HepG2 (cell line): ENCODE results near the gene LRRC8E.

Experiments used
- FOXA3 ChIP-seq: IDR thresholded peaks from 2 replicates; pipeline ENCODE4 v1.6.1; 2016; ENCODE audit warnings: missing genetic modification reagents, missing compliant biosample characterization
- SKI ChIP-seq: fragments of 450-650 bp; IDR thresholded peaks from one replicate; pipeline ENCODE4 v1.6.1; 2018; ENCODE audit warnings: mild to moderate bottlenecking; ENCODE audit not compliant: partially characterized antibody

DNA sequence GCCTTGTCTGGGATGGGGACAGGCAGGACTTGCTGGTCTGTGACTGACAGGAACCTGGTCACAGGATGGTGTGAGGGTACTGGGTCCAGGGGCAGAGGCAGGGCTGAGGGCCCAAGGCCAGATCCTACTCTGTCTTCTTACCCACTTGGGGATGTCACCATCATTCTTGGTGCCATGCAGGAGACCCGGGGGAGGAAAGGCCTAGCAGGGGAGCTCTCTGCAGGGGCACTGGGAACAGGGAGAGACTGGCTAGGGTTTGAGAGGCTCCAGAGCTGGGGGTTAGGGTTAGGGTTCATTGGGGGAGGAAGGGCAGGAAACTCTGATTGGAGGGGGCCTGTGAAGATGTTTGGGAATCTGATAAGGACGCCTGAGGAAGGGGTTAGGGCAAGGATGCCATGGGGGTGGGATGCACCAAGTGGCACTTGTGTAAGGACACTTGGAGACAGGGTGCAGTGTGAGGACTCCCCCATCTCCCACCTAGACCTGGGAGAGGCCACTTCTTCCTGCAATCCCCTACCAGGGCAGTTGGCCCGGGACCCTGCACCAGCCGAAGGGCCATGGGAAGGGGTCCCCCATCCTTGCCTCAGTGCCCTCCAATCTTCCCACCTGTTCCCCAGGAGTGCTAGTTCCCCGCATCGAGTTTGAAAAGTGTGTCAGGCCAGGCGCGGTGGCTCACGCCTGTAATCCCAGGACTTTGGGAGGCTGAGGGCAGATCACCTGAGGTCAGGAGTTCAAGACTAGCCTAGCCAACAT, 21.0 kb upstream of the LRRC8E start:
- no peak for TF ChIP-seq FOXA3 (CRISPR knock-in tag)
- no peak for TF ChIP-seq SKI
